CD4-positive, alpha-beta T cell treated with Interleukin-6 for 4 hours (primary cell): ENCODE data around the gene ADCY10.

ENCODE experiments used
- DNase-seq: peaks from one replicate; pipeline ENCODE4 v3.0.0-alpha.2; 2020; ENCODE audit warnings: mixed read lengths

The ADCY10 gene

DNA sequence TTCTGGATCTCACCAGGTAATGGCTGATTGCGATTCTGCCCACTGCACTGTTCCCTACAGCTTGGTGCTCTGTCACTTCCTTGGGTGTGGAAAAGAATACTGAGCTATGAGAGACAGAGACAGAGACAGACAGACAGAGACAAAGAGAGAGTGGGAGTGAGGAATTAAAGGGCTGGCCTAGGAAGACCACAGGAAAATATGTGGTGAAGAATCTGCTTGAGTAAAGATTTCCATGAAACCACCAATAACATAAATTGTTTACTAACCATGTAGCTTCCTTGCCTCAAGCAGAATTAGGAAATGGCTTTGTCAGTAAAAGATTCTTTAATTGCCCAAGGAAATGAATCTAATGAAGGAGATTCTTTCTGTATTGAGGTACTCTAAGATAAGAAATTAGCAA is 137.8 kb downstream of the ADCY10 start:
- DNase-seq, result no peak

DNA sequence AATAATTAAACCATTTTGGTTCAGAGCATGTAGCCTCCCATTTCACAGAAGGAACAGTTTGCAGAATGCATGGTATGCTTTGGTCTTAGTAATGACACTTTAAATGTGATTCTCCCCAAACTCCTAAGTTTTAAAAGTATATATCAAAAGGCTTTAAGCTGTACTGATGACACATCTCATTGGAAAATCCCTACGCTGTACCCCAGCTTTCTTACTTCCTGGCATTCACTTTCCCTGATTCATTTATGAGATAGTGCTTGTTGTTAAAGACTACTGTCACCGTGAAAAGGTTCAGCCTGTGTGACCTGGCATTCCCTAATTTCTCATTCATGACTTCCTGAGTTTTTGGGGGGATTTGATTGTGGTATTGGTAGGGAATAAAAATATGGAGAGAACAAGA is 138.8 kb downstream of the ADCY10 start:
- no peak for DNase-seq

DNA sequence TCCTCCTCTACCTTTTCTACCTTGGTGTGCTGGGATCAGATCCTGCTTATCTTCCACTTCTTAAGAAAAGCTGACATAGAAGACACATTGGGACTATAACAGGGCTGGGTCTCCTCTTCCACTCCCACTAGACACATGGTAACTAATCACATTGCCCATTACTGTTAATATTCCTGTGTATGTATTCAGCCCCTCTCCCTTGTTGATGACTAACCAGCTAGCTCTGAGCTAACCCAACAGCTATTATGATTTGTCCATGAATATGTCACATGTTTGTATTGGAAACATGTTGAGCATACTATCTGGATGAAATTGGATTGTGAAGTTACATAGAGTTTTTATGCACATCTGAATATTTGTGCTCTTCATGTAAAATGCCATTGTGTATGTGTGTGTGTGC is 139.2 kb downstream of the ADCY10 start:
- no peak for DNase-seq

DNA sequence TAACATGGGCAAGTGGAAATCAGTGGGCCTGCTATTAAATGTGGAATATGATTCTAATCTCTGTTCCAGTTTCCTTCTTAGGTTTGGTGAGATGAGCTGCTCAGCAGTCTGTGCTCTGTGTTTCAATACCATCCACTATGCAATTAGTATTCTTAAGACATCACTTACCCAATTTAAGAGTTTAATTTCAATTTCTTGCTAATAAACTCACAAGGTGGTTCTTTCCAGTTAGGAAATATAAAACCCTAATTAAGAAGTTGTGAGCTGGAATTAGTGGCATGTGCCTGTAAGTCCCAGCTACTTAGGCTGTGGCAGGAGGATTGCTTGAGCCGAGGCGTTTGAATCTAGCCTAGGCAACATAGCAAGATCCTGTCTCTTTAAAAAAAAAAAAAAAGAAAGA is 140.4 kb downstream of the ADCY10 start:
- no peak for DNase-seq

GRCh38 chr1:167772436-167772835 is 141.5 kb downstream of the ADCY10 start:
- DNase-seq, result no peak

DNA sequence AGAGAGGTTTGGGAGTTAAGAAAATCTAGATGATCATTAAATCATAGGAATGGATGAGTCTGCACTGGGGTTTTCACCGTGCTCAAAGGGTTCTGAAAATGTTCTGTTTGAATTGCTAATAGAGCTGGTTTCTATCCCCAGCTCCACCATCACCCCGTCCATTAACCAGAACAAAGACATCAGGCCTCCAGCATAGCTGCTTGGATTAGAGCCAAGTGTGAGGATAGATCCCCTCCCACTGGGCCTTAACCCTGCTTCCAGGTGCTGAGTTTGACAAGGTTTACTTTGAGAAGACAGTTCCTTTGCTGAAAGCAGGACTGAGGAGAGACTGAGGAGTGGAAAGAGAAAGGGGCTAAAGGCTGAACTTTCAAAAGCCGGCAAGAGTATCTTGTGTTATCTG is 143.8 kb downstream of the ADCY10 start:
- DNase-seq, result no peak

- DNase-seq, result no peak
Measured at GRCh38 chr1:167767761-167768160, 146.2 kb downstream of the ADCY10 start.

DNA sequence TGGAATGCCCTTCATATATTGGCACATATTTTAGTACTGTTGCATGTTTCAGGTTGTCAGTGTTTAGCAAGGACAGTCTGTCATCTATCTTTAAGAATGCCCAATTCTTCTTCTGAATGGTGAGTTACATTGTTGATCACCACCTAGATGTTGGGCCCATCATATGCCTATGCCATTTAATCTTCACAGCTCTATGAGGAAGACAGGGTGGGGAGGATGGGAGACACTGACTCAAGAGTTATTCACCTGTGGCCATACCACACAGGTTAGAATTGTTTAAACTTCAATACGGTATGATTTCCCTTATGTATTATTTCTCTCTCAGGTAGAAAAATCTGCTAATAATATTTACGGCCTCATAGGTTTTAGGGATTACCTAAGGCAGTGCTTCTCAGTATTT is 147.4 kb downstream of the ADCY10 start:
- no peak for DNase-seq

DNA sequence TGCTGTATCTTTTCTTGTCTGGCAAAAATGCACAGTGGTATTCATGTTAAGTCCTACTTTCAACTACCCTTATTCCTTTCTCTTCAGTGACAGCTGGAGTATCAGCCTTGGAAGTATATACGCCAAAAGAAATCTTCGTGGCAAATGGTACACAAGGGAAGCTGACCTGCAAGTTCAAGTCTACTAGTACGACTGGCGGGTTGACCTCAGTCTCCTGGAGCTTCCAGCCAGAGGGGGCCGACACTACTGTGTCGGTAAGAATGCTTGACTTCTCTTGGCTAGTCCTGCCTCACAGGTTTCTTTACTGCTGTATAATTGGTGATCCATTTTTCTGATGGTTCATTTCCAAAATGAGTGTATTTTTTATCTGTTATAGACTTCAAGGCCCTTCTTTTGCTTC is 148.4 kb downstream of the ADCY10 start:
- DNase-seq, result no peak

GRCh38 chr1:167764458-167765330 is 149.2 kb downstream of the ADCY10 start:
- DNase-seq, result no peak

DNA sequence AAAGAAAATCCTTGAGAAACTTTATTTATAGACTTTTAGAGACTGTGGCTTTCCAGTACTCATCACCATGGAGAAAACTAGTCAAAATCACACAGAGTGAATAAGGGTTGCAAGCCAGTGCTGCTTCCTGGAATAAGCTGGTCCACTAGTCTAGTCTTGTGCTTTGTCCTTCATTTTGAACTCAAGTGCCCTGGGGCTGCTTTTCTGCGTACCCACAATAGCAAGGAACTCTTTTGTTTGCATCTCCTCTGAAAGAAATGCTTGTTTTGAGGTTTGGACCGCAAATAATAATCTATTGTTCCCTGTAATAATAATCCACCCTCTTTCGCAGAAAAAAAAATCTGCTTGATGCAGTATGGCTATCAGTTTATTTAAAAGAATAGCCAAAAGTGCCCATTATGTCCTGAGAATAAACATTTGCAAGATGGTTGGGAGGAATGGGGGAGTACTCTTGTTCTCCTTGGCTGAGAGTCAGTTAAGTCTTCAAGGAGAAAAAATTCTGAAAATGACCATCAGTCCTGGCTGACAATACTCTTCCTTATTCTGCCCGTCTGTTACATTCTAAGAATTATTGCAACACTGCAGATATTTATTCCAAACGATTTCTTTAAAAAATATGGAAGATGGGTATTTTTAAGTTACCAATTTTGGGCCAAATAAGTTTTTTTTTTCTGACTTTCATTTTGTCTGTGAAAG is 150.3 kb downstream of the ADCY10 start:
- DNase-seq, result no peak

- peak; percentile 31 for DNase-seq
Measured at GRCh38 chr1:167762061-167762746, 151.7 kb downstream of the ADCY10 start.

GRCh38 chr1:167761400-167761799 is 152.5 kb downstream of the ADCY10 start:
- no peak for DNase-seq
